Posterior vena cava (tissue), 2 donors: ENCODE results near the gene SLC10A2. TPM values are rescaled to one million over a fixed set of nuclear protein-coding genes. Genes with fewer than 3 reads are reported as not detected.
"Not testable (repeated sequence)": the region's sequence is repeated elsewhere in the genome, so short reads cannot be mapped to it uniquely, and the experiment has no call there.

Source experiments
- DNase-seq: peaks from one replicate; pipeline ENCODE4 v3.0.0-alpha.2; 2020; ENCODE audit warnings: low spot score
- intact Hi-C, 2 donors: fragments of 100-400 bp; cut with DNase I; formaldehyde crosslinking; loops; one replicate each; pipeline versions ENCODE4 v1.14.1 to v1.14.2; 2022 to 2023
- long read RNA-seq, 2 donors: library from polyadenylated mRNA; unstranded; transcript quantifications; one replicate each; pipeline ENCODE4 v2.0.0, GENCODE V29; 2020 to 2021
- total RNA-seq, 2 donors: library from RNA; stranded (reverse); fragmentation: NEBNext Ultra II Directional; extraction: Animal tissue kit (Norgen Biotek cat#: 25700); gene quantifications; one replicate each; pipeline ENCODE4 v1.2.1, GENCODE V29; 2021
- donor health status: DM: yes; HTN: yes; CAD: no.
- donor health status: DM: yes; HTN: yes; CAD: no.

SLC10A2 gene, protein sequence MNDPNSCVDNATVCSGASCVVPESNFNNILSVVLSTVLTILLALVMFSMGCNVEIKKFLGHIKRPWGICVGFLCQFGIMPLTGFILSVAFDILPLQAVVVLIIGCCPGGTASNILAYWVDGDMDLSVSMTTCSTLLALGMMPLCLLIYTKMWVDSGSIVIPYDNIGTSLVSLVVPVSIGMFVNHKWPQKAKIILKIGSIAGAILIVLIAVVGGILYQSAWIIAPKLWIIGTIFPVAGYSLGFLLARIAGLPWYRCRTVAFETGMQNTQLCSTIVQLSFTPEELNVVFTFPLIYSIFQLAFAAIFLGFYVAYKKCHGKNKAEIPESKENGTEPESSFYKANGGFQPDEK
- not detected for total RNA-seq
- long read RNA-seq, donor 1, result 0 reads
- long read RNA-seq, donor 2, result 0 reads

DNA sequence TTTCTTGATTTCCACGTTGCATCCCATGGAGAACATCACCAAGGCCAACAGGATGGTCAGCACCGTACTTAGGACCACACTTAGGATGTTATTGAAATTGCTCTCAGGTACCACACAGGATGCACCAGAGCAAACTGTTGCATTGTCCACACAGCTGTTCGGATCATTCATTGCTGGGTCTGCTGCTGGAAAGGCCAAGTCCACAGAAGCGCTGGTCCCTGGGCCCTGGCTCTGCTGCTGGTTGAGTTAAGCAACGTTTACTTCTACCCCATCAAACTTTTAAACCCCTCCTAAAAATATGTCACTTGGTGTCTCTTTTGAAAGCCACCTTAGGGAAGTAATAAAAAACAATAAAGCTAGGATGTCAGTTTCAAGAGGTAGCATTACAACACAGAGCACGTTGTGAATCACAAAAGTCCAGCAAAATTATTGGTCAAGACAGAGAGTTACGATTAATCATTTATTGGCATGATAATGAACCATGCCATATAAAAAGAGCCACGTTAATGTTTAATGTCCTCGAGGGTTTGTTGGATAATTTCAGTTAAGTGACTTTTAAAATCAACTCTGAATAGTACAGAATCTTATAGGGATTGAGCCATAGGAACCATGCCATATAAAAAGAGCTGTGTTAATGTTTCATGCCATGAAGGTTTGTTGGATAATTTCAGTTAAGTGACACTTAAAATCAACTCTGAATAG, at the start of gene SLC10A2:
SLC10A2 (minus strand) TSS at position 339 of the 702 bp plus-strand sequence; CDS start at position 171, 168 bp downstream.
- intact Hi-C loops, result no loop called here
- no peak for DNase-seq

GRCh38 chr13:103107580-103107979, 41.4 kb upstream of the SLC10A2 start:
- no peak for DNase-seq
- intact Hi-C loops, result no loop called here

GRCh38 chr13:103104340-103104739, 38.1 kb upstream of the SLC10A2 start:
- no peak for DNase-seq
- intact Hi-C loops, result no loop called here

DNA sequence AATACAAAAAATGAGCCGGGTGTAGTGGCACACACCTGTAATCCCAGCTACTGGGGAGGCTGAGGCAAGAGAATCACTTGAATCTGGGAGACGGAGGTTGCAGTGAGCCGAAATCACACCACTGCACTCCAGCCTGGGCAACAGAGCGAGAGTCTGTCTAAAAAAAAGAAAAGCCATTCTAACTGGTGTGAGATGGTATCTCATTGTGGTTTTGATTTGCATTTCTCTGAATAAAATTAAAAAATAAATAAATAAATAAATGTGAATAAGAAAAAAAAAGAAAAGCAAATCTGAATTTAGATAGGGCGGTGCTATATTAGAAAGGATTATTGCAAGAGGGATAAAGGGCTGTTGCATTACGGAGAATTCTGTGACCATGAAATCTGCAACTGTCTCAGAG, 37.2 kb upstream of the SLC10A2 start:
- DNase-seq, intact Hi-C loops: not testable (repeated sequence)

GRCh38 chr13:103102482-103102881, 36.3 kb upstream of the SLC10A2 start:
- intact Hi-C loops, result no loop called here
- no peak for DNase-seq

GRCh38 chr13:103101901-103102300, 35.7 kb upstream of the SLC10A2 start:
- intact Hi-C loops, result no loop called here
- DNase-seq, result no peak

DNA sequence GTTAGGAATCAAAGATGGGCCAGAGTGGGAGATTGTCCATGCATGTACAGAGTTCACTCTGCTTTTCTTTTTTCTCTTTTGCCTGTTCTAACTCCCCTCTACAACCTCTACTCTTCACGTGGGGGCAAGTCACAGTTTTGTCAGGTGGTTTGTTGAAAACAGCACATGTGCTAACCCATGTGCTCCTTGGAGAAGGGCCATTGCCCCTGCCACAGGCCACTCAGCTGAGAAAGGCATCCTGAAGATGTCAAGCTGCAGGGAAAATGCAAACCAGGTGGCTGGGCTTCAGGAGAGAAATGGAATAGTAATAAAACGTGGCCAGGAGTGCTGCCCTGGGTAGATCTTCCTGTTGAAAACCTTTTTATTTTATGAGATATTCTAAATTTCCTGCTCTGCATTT, 35.3 kb upstream of the SLC10A2 start:
- intact Hi-C loops, result no loop called here
- DNase-seq, result no peak

DNA sequence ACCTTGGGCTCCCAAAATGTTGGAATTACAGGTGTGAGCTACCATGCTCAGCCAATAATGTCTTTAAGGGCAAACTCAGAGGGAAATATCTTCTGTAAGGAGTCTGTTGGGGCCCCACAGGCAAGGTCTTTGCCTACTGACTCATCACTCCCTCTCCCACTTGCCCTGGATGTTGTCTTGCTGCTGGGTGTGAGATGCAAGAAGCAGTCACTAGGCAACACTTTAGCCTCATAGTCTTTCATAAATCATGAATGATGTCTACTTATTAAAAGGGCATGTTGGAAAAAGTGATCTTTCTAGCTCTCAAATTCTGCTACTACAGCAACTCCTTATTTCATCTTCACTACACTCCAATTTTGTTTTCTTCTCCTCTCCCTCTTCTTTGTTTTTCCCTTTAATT, 34.6 kb upstream of the SLC10A2 start:
- no peak for DNase-seq
- intact Hi-C loops, result no loop called here

GRCh38 chr13:103099722-103100293, 33.6 kb upstream of the SLC10A2 start:
- intact Hi-C loops, result no loop called here
- DNase-seq, result no peak

- intact Hi-C loops, result no loop called here
- no peak for DNase-seq
These were observed 32.3 kb upstream of the SLC10A2 start for GRCh38 chr13:103098535-103098934.

DNA sequence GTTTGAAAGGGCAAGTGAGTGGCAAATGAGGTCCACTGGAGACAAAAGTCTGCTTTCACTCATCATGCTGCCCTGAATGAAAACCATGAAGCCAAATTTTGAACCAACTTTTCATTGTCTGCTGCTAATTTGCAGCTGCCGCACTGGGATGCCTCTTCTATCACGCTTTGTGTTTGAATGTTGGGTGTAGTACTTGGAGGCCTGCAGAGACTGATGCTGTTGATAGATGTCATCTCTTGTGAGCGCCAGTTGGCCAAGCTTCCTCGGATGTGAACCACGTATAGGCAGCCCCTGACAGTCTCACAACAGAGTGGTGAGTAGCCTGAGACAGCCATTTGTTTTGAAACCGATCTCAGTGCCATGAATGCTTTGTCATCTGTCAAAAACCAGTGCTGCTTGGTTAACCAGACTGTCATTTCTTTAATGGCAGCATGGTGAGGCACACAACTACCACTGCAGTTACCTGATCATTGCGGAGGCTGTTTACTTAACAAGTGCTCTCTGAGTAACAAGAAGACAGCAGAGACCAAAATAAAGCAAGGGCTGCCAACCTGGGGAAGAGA, 31.2 kb upstream of the SLC10A2 start:
- intact Hi-C loops, result no loop called here
- no peak for DNase-seq

- not testable (repeated sequence) for DNase-seq
These were observed 27.4 kb upstream of the SLC10A2 start for GRCh38 chr13:103093649-103094048.

GRCh38 chr13:103087275-103087674, 21.1 kb upstream of the SLC10A2 start:
- no peak for DNase-seq
- intact Hi-C loops, result no loop called here

More at GRCh38 chr13:103093649-103094048, 27.4 kb upstream of the SLC10A2 start:
- intact Hi-C loops, result not testable (repeated sequence)

DNA sequence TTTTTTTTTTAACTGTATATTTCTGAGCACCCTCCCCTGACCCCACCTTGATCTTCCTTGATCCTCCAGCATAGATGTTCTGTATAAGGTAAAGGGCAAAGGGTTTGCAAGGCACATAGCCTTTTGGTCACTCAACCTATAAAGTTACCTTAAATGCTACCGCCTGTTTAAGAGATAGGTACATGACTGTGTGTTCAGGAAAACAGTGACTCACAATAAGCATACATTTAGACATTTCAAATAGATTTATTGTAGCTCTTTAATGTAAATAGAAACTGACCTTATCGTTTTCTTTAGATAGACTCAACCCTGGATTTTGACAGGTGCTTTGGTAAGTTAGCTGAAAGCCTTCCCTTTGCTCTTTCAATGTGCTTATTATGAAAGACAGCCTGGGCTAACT, 15.2 kb upstream of the SLC10A2 start:
- DNase-seq, result no peak
- intact Hi-C loops, result no loop called here

- DNase-seq, result no peak
- intact Hi-C loops, result no loop called here
These were observed 11.9 kb upstream of the SLC10A2 start for GRCh38 chr13:103078158-103078557.

DNA sequence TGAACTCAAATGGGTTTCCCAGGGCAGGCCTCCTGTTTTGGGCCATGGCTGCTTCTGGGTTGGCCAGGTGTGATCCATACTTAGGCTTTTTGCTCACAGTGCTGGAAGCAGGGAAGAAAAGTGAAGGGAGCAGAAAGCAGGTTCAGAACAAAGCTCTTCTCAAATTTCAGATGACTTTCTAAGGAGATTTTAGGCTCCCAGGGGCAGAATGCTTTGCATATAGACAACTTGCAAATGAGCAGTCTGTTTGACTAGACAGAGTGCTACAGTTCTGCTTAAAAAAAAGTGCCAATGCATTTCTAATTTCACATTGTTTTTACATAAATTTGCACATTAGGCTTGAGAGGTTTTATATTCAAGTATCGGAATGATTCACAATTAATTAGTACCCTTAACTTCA, 2.6 kb upstream of the SLC10A2 start:
- DNase-seq, result no peak
- intact Hi-C loops, result no loop called here

DNA sequence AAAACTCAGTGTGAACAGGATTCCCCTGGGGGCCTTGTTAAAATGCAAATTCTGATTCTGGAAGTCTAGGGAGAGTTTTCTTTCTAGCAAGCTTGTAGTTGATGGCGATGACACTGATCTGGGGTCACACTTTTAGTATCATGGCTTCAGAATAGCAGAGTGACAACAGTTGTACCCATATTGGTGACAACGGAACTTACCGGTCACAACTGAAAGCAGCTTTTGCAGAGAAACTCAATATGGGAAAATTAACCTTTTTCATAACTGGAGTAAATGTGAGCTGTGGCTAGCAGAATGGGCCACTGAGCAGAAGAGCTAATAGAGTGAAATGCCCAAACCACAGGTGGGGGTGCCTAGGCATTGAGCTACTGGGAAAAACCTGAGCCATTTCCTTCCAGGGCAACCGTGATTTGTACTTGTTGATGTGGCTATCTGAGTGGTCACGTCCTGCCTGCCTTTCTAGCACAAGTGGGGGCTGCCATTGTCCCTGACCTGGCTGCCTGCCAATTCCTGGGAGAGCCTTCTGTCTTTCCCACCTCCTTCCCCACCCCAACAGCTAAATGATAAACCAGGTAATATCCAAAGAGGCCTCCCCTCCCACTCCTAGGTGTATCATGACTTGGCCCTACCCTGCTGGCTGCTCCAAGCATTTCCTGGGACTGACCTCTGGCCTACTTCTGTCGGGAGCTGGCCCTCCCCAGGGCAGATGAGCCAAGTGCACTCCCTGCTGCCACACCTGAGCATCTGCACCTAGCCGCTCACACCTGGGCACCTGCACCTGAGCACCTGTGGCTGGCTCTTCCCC, 1.7 kb upstream of the SLC10A2 start:
- intact Hi-C loops, result no loop called here
- DNase-seq, result no peak

GRCh38 chr13:103066781-103067345, 646 bp upstream of the SLC10A2 start:
- no peak for DNase-seq
- intact Hi-C loops, result no loop called here

DNA sequence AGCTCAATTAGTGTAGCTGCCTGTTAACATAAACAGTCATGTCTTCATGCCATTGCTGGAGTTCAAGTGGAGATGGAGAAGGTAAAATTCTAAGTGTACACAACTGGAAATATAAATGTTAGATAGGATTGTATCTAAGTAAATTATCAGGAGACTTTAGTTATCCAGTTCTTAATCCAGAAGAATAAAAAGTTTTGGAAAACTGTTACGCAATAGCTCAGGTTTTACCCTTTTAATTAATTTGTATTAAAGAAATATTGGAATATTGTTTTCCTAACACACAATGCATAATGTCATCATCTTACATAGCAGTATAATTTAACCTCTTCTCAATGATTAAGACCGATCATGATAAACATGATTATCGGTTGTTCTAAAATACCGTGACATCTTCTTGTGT, 2.8 kb downstream of the SLC10A2 start:
- intact Hi-C loops, result no loop called here
- no peak for DNase-seq
